MCF 10A (cell line): Measurements from ENCODE around the gene BMPER. TPM values are rescaled to one million over a fixed set of nuclear protein-coding genes. Genes with fewer than 3 reads are reported as not detected.

Experiments
- BruUV-seq: library from RNA; stranded (reverse); fragments of 400-500 nt; replicated peaks from 2 replicates; lab custom pipeline; 2021; lab: Mats Ljungman, UMichigan
- CTCF ChIA-PET: fragments of 300-600 bp; sonication (Branson Sonifier 250); formaldehyde crosslinking; extraction: SDS; loops from one replicate; lab custom pipeline; 2021; ENCODE audit warnings: antibody characterized with exemption, inconsistent platforms; lab: Yijun Ruan, JAX
- POLR2A ChIA-PET: fragments of 300-600, 350-650 bp; sonication (Branson Sonifier 250); formaldehyde crosslinking; extraction: SDS; loops from one replicate; lab custom pipeline; 2020; ENCODE audit warnings: antibody characterized with exemption, inconsistent platforms; lab: Yijun Ruan, JAX
- DNase-seq: peaks from one replicate; pipeline ENCODE4 v3.0.0-alpha.2; 2018; ENCODE audit not compliant: unreplicated experiment
- H3K27ac Mint-ChIP-seq: one replicate; pipeline ENCODE4 v1.8.0; 2022; ENCODE audit warnings: mild to moderate bottlenecking, low read depth, mixed read lengths; ENCODE audit not compliant: unreplicated experiment
- H3K27me3 Mint-ChIP-seq: one replicate; pipeline ENCODE4 v1.8.0; 2022; ENCODE audit warnings: mixed read lengths; ENCODE audit not compliant: insufficient read depth, unreplicated experiment
- H3K36me3 Mint-ChIP-seq: one replicate; pipeline ENCODE4 v1.8.0; 2022; ENCODE audit warnings: mild to moderate bottlenecking, moderate library complexity, mixed read lengths; ENCODE audit not compliant: insufficient read depth, unreplicated experiment
- H3K4me1 Mint-ChIP-seq: one replicate; pipeline ENCODE4 v1.8.0; 2022; ENCODE audit warnings: mixed read lengths; ENCODE audit not compliant: insufficient read depth, unreplicated experiment
- H3K4me3 Mint-ChIP-seq: one replicate; pipeline ENCODE4 v1.8.0; 2022; ENCODE audit warnings: mild to moderate bottlenecking, moderate library complexity, mixed read lengths; ENCODE audit not compliant: unreplicated experiment
- H3K9me3 Mint-ChIP-seq: one replicate; pipeline ENCODE4 v1.8.0; 2022; ENCODE audit warnings: mixed read lengths; ENCODE audit not compliant: unreplicated experiment
- CTCF ChIP-seq: fragments of 200-600 bp; IDR thresholded peaks from one replicate; pipeline ENCODE4 v1.8.0; 2022; ENCODE audit warnings: antibody characterized with exemption, mild to moderate bottlenecking; ENCODE audit not compliant: unreplicated experiment
- intact Hi-C: fragments of 100-400 bp; cut with micrococcal nuclease; formaldehyde crosslinking; loops from 2 replicates; pipeline ENCODE4 v1.14.1; 2022
- total RNA-seq: library from RNA; stranded (reverse); gene quantifications from 2 replicates; pipeline ENCODE4 v1.2.3, GENCODE V29; 2022

BMPER gene
- total RNA-seq, 1 experiment from 2014 or later, result 0.40 TPM

- H3K36me3 Mint-ChIP-seq, result no peaks in the 10 kb centered on the region
- CTCF ChIA-PET, result no interaction called here
- POLR2A ChIA-PET, result no interaction called here
- no TSS peak for BruUV-seq
- no peak overlapping the region for H3K27ac Mint-ChIP-seq
- DNase-seq, result no peak
- TF ChIP-seq CTCF, result no peak
- peaks cover 7% of the 10 kb centered on the region for H3K9me3 Mint-ChIP-seq
- H3K4me3 Mint-ChIP-seq, result no peak overlapping the region
- intact Hi-C loops, result no loop called here
- H3K27me3 Mint-ChIP-seq, result no peaks in the 10 kb centered on the region
- H3K4me1 Mint-ChIP-seq, result no peaks in the 10 kb centered on the region
Observed at GRCh38 chr7:34115503-34115902, 210.2 kb downstream of the BMPER start.

GRCh38 chr7:34117573-34117972 is 212.2 kb downstream of the BMPER start:
- Mint-ChIP-seq H3K4me1 (no peaks in the 10 kb centered on the region), H3K27ac (no peak overlapping the region), H3K27me3 (no peaks in the 10 kb centered on the region), H3K36me3 (no peaks in the 10 kb centered on the region), H3K4me3 (no peak overlapping the region), H3K9me3 (peaks cover 7% of the 10 kb centered on the region)
- DNase-seq, result no peak
- no peak for TF ChIP-seq CTCF
- intact Hi-C loops, result no loop called here
- CTCF ChIA-PET, result interaction anchor here (0.6 kb wide), 2 partner anchors 15 to 983 kb away, joined by 3 to 4 read pairs; no protein-coding TSS in a partner anchor
- POLR2A ChIA-PET, result interaction anchor here (0.6 kb wide), 1 partner anchor 480 kb away, joined by 3 read pairs; no protein-coding TSS in a partner anchor
- no TSS peak for BruUV-seq

GRCh38 chr7:34121366-34121765 is 216.0 kb downstream of the BMPER start:
- intact Hi-C loops, result no loop called here
- no TSS peak for BruUV-seq
- Mint-ChIP-seq H3K4me3 (no peak overlapping the region), H3K9me3 (no peaks in the 10 kb centered on the region), H3K27me3 (no peaks in the 10 kb centered on the region), H3K4me1 (no peaks in the 10 kb centered on the region), H3K36me3 (no peaks in the 10 kb centered on the region), H3K27ac (no peak overlapping the region)
- ChIA-PET POLR2A (interaction anchor here (0.7 kb wide), 1 partner anchor 1967 kb away, joined by 3 read pairs; no protein-coding TSS in a partner anchor), CTCF (interaction anchor here (0.6 to 1.2 kb wide), 3 partner anchors 12 to 139 kb away, joined by 3 to 4 read pairs (median 3); no protein-coding TSS in a partner anchor)
- TF ChIP-seq CTCF, result no peak
- DNase-seq, result no peak

GRCh38 chr7:34123316-34123715 is 218.0 kb downstream of the BMPER start:
- Mint-ChIP-seq H3K4me1 (no peaks in the 10 kb centered on the region), H3K27me3 (no peaks in the 10 kb centered on the region), H3K9me3 (peaks cover 6% of the 10 kb centered on the region), H3K27ac (no peak overlapping the region), H3K36me3 (no peaks in the 10 kb centered on the region), H3K4me3 (no peak overlapping the region)
- no peak for TF ChIP-seq CTCF
- intact Hi-C loops, result no loop called here
- ChIA-PET POLR2A (no interaction called here), CTCF (no interaction called here)
- no peak for DNase-seq
- no TSS peak for BruUV-seq
